Measurements from ENCODE around the gene PRRT4.

DNA sequence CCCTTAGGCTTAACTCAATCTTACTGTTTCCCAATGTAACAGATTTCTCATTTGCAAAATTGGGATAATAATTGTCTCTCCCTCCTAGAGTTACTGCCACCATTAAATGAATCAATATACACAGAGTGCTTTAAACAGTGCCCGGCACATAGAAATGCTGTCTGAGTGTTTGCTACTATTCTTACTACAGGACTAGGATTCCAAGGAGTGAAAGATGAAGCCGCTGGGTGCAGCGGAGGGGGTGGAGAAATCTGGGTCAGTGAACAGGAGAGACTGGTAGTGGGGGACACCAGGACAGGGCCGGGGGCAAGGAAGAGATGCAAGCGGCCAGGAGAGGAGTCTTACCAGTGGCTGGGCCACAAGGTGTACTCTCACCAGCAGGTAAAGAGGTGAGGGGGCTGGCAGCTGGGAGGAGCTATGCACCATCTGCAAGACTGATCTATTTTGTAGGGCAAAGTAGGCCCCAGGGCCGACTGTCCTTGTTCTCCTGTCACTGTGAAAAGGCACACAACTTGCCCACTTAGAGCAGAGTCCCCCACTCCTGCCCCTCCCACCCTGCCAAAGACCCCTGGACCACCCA, 18.5 kb upstream of the PRRT4 start:
- no peak for TF ChIP-seq EZH2 (optimal IDR thresholded peaks at IDR 0.05; ENCODE audit: low read depth, low read length)
- no peak for TF ChIP-seq EZH2phosphoT487 (IDR thresholded peaks at IDR 0.05; ENCODE audit: low read length)
- TF ChIP-seq, protein P1, sequence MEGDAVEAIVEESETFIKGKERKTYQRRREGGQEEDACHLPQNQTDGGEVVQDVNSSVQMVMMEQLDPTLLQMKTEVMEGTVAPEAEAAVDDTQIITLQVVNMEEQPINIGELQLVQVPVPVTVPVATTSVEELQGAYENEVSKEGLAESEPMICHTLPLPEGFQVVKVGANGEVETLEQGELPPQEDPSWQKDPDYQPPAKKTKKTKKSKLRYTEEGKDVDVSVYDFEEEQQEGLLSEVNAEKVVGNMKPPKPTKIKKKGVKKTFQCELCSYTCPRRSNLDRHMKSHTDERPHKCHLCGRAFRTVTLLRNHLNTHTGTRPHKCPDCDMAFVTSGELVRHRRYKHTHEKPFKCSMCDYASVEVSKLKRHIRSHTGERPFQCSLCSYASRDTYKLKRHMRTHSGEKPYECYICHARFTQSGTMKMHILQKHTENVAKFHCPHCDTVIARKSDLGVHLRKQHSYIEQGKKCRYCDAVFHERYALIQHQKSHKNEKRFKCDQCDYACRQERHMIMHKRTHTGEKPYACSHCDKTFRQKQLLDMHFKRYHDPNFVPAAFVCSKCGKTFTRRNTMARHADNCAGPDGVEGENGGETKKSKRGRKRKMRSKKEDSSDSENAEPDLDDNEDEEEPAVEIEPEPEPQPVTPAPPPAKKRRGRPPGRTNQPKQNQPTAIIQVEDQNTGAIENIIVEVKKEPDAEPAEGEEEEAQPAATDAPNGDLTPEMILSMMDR (IDR thresholded peaks at IDR 0.05; ENCODE audit: low read length), result no peak
